Eye (tissue), 1 donor: ENCODE data around the gene SEMA3G.

Experiments used
- DNase-seq: peaks from one replicate; pipeline ENCODE4 v3.0.0-alpha.2; 2015

Gene SEMA3G

DNA sequence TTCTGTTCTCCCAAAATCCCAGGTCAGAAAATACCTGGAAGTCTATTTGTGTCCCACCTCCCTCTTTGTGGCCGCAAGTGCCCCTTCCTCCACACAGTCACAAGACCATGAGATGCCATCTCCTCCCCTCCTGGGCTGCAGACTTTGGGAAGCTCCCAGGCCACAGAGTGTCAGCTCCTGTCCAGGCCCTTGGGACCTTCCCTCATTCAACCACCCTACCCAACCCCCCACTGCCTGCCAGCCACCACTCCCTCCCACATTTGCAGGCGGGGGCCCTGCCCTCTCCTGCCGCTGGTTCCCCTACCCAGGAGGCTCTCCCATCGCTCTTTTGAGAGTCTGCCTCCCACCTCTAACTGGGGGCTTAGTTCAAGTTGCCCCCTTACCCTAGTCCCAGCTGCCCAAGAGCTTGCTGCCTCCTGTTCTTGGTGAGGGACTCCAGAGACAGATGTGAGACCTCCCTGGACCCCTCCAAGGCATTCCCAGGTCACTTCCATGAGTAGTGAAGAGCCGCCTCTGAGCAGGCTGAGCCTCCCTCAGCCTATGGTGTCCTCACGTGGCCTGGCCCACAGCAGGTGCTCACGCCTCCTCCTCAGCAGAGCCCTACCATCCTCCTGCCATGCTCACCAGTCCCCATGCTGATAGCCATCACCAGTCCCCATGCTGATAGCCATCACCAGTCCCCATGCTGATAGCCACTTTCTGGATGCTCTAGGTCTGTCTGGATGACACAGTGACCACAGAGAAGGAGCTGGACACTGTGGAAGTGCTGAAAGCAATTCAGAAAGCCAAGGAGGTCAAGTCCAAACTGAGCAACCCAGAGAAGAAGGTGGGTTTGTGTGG, 34.4 kb upstream of the SEMA3G start:
- no peak for DNase-seq

DNA sequence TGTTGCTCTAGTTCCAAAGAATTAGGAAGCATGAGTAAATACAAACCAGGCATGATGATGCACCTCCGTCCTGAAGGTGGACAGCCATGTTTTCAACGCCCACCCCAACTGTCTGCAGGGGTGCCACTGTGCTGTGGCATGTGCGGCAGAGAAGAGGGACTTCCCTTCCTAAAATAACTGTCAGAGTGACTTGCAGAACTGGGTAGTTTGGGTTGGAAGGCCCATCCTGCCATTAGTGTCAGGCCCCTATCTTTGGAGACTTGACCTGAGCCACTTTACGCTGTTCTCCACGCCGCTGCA, 32.8 kb upstream of the SEMA3G start:
- no peak for DNase-seq

DNA sequence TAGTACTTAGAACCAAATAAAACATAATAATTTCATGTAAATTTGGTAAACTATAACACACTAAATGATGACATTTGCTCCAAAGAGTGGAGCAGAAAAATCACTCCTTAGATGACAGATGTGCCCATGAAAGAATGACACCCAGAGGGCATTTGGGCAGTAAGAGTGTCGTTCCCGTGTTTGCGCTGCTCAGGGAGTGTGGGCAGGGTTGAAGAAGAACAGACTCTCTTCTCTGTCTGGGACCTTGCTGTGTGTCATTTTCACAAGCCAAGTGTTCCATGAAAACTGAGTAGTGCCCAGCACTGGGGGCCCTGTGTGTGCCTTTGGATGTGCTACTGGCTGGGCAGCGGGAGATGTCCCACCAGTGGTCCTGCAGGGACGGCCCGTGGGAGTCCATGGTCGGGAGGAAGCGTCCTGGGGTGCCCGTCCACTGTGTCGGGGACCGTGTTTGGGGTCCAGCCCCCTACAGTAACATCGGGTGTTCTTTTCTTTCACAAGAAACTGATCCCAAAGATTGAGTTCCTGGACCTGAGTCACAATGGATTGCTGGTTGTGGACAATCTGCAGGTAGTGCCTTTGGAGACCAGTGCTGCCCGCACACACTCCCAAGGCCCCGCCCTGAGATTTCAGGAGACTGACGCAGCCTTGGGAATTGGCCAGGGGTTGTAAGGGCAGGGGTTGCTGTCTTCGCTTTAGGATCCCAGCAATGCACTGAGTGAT, 32.3 kb upstream of the SEMA3G start:
- DNase-seq = no peak

DNA sequence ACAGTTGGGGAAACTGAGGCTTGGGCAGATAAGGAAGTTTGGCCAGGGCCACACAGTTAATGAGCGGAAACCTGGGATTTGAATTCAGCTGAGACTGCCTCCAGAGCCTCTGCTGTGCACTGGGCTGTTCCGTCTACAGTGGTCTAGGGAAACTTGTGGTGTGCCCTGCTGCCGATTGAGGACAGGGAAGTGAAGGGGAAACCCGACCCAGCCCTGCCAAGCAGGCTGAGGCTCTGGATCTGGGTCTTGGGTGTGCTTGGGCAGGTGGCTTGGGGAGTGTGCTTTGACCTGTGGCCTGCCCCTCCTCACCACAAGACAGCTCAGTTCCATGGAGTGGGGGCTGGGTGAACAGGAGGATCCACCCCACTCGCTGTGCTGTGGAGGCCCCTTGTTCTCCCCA, 28.1 kb upstream of the SEMA3G start:
- DNase-seq = no peak

DNA sequence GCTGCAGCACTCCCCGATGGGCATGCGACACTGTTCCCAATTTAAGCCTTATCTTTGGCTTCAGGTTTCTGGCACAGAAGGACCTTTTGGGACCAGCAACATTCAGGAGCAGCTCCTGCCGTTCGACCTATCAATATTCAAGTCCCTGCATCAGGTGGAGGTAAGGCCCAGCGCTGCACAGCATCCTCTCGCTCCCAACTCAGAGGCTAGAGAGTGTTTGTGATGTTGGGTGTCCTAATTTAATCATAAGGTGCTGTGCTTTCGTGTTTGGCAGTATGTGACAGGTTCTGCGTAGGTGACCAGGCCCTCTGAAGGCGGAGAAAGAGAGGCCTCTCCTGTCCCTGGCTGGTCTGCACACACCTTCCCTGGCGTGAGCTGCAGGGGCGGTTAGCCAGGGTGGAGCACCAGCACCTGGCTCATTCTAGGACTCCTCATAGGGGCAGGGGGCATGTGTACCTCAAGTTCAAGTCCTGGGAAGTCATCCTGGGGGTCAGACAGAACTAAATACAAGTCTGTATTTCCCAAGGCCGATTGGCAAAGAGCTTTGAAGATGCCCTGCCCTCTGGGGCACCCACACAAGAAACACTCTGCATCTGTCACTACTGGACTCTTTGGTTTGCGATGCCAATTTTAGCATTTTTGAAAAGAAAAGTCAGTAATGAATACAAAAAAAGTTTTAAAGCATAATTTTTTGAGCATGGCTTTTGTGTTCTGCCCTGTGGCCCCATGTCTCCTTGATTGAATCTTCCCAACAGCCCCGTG, 27.5 kb upstream of the SEMA3G start:
- DNase-seq = no peak

DNA sequence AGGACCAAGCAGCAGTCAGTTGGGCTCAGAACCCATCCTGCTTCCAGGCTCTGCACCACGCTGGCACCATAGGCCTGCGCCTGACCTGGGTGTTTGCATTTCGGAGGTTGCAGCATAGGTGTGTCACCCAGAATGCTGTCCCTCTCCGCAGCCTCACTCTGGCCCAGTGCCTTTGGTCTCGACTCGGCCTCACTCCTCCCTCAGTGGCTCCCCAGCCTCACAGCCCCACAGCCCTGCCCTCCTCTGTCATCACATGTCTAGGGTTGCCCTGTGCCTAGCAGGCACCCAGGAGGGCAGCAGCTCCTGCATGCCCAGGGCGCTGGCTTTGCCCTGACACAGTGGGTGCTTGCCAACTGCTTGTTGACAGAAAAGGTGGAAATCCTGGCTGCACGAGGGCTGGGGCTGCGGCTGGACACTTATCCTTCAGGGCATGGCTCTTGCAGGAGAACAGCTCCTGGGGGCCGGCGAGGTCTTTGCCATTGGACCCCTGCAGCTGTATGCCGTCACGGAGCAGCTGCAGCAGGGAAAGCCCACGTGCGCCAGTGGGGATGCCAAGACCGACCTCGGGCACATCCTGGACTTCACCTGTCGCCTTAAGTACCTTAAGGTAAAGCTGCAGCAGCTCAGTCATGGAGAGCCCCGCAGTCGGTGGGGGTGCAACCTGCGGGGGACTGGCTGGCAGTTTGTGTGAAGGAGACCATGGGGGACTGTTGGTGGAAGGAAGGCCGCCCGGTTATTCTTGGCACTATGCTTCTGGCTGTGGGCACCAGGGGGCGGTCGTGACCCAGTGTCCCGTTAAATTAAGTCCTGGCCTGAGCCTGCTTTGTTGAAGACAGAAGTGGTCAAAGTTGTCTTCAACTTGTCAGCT, 26.7 kb upstream of the SEMA3G start:
- peak; percentile 62 for DNase-seq

DNA sequence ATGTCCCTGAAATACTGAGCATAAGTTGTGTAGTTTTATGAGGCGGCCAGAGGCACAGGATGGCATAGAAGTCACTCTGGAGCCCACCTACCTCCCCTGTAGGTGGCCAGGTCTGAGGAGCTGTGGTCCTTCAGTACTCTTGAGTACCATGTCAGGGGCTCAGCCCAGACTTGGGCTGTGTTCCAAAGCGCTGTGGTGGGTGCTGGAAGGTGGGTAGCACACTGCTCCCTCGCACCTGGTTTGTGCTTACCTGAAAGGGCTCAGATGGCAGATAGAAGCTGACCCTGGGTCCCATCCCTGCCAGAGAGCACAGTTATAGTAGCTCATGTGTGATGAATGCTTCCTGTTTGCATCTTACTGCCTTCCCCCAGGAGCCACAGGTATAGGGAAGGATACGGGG, 26.0 kb upstream of the SEMA3G start:
- no peak for DNase-seq

DNA sequence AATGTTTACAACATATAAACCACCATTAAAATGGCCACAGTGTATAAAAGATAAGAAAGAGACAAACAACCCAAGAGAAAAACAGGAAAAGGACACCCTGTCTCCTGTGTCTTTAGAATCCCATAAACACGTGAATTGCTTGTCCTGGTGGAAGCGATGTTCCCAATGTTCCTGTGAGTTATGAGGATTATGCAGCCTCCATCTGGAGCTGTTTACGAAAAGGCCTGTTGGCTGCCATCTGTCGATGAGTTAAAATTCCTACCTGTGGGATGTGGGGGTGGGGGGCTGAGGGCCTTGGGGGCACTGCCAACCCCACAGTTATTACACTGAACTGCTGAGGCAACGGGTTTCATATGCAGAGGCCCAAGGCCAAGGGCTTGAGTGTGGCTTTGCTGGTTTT, 24.1 kb upstream of the SEMA3G start:
- no peak for DNase-seq

DNA sequence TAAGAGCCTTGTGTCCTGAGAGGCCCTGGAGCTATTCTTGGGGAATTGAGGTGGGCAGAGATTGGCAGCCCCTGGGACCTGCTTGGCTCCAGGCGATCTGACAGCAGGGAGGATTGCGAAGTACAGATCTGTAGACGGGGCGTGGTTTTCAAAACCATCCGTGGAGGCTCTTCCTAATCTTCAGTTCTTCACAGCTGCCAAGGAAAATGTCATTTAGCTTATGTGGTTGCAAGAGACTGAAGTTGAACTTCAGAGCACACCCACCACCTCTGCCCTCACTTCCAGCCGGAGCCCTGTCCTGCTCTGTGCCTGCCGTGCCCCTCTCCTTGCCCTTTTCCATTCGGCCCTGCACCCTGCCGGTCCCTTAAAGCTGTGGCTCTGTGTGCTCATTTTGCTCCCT, 23.4 kb upstream of the SEMA3G start:
- no peak for DNase-seq

DNA sequence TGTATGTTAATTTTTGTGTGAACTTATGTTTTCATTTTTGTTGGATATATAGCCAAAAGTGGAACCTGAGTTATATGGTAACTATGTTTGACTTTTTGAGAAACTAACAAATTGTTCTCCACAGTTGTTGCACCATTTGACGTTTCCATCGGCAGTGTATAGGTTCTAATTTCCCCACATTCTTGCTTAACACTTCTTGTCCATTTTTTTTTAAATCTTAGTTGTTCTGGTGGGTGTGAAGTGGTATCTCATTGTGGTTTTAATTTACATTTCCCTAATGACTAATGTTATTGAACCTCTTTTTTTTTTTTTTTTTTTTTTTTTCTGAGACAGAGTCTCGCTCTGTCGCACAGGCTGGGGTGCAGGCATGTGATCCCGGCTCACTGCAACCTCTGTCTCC, 18.5 kb upstream of the SEMA3G start:
- no peak for DNase-seq

DNA sequence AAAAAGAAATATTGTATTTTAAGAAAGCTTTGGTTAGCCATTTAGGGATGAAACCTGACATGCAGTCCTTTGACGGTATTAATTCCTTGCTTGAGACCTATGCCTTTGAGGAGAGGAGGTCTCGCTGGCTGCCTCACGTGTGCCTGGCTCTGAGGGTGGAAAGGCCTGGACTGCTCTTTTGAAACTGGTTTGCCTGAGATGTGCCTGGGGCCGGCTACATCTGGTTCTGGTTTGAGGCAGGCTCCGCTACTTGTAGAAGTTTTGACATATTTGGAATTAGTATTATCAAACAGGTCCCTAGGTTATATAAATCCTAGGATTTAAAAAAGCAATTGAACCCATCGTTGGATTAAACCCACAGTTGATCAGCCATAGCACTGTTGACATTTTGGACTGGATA, 17.0 kb upstream of the SEMA3G start:
- DNase-seq = no peak

DNA sequence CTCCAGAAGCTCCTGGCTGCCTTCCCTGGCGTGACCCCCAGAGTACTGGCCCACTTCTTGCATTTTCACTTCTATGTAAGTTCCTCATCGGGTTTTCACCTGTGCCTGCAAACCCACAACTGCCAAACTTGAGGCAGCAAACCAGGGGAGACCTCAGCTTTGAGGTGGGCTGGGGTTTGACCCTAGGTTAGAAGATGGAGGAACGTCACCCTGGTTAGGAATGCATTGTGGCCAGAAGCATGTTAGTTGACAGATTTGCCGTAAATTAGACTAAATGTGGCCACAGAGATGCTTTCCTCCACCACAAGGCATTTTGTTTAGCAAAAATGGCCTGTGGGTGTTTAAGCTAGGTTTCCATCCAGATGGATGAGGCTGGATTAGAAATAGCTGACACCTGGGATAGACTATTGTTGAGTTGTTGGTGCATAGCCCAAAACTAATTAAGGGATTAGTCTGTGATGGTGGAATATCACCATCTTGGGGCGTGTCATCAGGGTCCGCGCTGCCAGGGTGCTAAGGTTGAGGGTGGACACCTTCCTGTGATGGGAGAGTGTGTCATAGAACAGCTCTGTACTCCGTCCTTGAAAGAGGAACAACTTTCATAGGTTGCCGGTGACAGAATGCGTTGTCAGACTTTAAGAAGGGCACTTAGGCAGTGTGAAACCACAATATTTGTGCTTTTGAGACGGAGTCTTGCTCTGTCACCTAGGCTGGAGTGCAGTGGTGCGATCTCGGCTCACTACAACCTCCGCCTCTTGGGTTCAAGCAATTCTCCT, 14.1 kb upstream of the SEMA3G start:
- DNase-seq = no peak

DNA sequence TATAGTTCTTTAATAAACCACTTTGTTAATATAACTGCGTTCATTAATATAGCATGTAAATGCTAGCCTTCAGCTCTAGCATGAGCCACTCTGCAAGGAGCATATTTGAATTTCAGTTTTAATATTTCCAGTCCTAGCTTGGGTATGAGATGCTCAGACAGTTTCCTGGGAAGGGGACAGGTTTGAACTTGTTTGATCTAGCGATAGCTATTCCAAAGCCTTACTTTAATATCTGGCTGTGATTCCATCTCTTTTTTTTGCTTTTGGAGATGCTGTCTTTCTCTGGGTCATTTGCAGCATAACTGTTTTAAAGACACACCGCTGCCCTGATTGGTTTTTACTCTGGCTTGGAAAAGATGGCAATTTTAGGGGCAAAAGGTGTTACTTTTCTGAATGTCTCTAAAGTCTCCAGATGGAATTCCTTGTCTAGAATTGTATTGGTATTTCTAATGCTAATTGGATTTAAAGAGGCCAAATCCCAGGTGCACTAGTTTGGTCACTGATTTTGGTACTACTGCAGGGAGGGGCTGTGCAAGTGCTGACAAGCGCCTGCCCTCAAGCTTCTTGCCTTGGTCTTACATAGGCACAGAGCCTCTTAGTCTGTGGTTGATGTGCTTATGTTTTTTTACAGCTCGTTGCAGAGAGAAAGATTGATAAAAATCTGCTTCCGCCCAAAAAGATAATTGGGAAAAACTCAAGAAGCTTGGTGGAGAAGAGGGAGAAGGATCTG, 13.3 kb upstream of the SEMA3G start:
- no peak for DNase-seq

DNA sequence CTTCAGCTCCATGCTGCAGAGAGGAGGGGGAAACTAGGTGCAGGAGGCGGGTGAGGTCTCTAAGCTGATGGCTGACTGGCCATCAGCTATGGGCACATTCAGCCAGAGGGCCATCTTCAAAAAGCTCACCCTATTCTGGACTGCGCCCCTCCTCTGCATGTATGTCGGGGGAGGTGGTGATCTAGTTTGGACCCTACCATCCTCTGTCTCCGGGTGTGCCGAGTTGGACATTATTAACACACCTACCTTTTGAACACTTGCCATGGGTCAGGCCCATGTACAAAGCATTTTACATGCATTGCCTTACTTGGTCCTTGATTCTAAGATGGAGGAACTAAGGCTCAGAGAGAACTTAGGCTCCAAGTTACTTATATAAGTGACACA, 11.9 kb upstream of the SEMA3G start:
- no peak for DNase-seq

DNA sequence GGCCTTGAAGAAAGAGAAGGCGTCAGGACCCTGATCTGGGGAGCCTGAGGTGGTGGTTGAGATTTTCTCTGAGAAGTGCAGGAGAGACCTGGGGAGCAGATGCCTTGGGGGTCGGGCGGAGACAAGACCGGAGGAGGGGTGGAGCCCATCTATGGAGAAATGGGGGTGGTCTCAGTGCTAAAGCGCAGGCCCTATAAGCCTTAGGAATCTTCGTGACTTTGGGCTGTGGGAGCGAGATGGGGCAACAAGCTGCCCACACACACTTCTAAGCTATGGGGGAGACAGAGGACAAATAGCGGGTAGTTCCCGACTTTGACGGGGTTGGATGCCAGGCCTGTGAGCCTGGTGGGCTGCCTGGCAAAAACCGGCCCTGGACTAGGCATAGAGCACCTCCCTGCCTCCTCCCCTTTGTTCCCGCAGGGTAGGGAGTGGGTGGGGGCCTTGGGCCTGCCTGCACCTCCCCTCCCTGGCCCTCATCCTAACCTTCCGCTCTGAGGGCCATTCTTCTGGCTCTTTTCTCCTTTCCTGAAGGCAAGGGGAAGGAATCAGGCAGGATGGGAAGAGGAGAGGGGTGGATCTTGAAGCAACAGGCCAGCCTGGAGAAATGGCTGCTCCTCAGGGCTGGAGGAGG, 11.4 kb upstream of the SEMA3G start:
- peak; percentile 70 for DNase-seq

DNA sequence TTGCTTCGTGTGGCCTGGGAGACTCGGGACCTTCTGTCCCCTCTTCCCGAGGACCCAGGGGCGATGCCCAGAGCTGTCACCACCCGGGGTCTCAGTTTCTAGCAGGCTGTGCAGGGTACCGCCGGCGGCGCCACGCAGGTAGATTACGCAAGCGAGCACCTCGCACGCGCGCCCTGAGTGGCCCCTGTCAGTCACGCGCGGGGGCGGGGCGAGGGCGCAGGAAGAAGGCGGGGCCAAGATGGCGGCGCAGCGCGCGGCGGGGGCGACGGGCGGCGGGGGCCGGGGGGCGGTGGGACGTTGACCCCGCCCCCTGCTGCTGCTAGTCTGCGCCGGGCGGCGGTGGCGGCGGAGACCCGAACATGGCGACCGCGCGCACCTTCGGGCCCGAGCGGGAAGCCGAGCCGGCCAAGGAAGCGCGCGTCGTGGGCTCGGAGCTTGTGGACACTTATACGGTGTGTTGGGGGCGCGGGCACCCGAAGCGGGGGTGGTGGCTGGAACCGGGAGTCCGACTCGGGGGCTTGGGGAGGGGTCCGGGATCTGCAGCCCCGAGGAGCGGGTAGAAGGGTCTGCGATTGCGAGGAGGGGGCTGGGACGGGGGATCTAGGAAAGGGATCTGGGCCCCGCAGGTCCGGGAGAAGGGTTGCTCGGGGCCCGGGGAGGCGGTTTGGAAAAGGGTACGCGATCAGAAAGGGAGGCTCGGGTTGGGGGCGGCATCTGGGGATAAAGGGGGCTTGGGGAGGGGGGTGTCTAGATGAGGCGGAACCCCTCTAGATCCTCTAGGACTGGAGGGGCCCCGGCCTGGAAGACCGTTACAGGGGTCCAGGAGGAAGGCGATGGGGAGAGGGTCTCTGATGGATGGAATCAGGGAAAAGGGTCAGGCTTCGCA, 10.6 kb upstream of the SEMA3G start, which contains the start of gene NISCH:
NISCH (plus strand) TSS at position 322 of the 886 bp plus-strand sequence; CDS start at position 360, 38 bp downstream.
- DNase-seq = peak; percentile 93

DNA sequence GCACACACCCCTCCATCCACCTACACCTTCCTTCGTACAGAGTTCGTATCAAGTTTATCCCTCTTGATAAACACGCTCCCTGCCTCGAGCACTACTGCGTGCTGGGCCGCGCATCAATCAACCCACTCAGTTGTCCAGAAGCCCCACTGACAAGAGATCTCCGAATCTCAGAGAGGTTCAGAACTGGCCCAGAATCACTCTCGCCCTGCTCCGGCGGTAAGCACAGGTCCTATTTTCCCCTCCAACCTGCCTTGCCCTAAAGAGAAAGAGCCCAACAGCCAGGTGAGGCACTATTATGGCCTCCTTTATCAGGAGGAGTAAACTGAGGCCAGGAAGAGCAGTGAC, 10.0 kb upstream of the SEMA3G start:
- no peak for DNase-seq

DNA sequence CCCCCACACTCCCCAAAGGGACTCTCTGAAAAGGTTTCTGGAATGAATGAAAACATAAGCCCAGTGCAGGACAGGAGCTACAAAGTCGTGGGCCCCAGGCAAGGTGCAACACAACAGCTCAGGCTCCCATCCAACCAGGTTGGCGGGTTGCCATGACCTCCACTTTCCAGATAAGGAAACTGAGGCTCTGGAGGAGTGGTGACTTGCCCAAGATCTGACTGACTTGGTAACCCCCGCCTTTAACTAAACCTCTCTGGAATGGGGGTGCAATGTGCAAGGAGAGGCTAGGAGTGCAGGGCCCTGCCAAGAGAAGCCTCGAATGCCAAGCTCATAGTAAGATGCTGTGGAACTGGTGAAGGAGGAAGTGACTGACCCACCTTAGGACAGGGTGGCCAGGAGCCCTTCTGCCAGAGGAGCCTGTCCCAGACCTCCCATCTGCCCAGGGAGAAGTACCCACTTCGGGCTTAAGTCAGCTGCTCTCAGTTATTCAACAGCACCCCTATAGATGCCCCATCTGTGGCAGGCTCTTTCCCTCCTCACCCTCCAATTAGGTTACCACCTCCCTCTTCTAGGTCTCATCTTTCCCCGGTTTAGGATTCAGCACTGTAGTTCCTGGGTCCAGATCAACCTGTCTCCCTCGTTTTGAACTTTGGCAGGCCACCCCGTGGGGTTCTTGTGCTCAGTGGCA, 9.5 kb upstream of the SEMA3G start:
- no peak for DNase-seq
